Fibroblast of lung (primary cell): ENCODE data around the gene INSIG1. TPM values are rescaled to one million over a fixed set of nuclear protein-coding genes. Genes with fewer than 3 reads are reported as not detected.

Source experiments
- DNase-seq, 2 donors: peaks; one replicate each; pipeline versions ENCODE4 v3.0.0 to v3.0.0-alpha.2; 2010; ENCODE audit warnings: low read depth in 2 of 2
- H2AFZ ChIP-seq: 2 replicates; pipeline ENCODE4 v1.5.1; 2012; ENCODE audit warnings: low read length, control low read depth, inconsistent platforms
- H3K27ac ChIP-seq: 2 replicates; pipeline ENCODE4 v1.5.1; 2011; ENCODE audit warnings: low read length, control low read depth; ENCODE audit not compliant: insufficient read depth
- H3K27me3 ChIP-seq: 2 replicates; pipeline ENCODE4 v1.5.1; 2011; ENCODE audit warnings: mild to moderate bottlenecking, low read length; ENCODE audit not compliant: control insufficient read depth, insufficient read depth
- H3K36me3 ChIP-seq: 2 replicates; pipeline ENCODE4 v1.5.1; 2011; ENCODE audit warnings: low read length; ENCODE audit not compliant: control insufficient read depth, insufficient read depth
- H3K4me1 ChIP-seq: 2 replicates; pipeline ENCODE4 v1.5.1; 2011; ENCODE audit warnings: low read length; ENCODE audit not compliant: control insufficient read depth, insufficient read depth; ENCODE audit errors: extremely low read depth
- H3K4me2 ChIP-seq: 2 replicates; pipeline ENCODE4 v1.5.1; 2011; ENCODE audit warnings: low read length, control low read depth; ENCODE audit not compliant: insufficient read depth; ENCODE audit errors: extremely low read depth
- H3K4me3 ChIP-seq, 4 experiments: fragments of 200-600 bp in 1 of 4; sonication (generic) in 1 of 4; replicated peaks in 1 of 4; 2 replicates each; pipeline ENCODE4 v1.5.1; 2011 to 2016; ENCODE audit warnings: low read length in 4 of 4, low read depth in 3 of 4, mild to moderate bottlenecking in 3 of 4, control low read depth in 2 of 4, inconsistent platforms in 1 of 4, mixed read lengths in 1 of 4; ENCODE audit not compliant: insufficient read depth in 1 of 4; ENCODE audit errors: control extremely low read depth in 1 of 4
- H3K79me2 ChIP-seq: 2 replicates; pipeline ENCODE4 v1.5.1; 2012; ENCODE audit warnings: mild to moderate bottlenecking, low read length, inconsistent platforms; ENCODE audit not compliant: control insufficient read depth, insufficient read depth
- H3K9ac ChIP-seq: 2 replicates; pipeline ENCODE4 v1.5.1; 2011; ENCODE audit warnings: mild to moderate bottlenecking, low read length, control low read depth; ENCODE audit not compliant: insufficient read depth
- H3K9me3 ChIP-seq: 2 replicates; pipeline ENCODE4 v1.5.1; 2012; ENCODE audit warnings: low read depth, low read length; ENCODE audit not compliant: control insufficient read depth, insufficient read depth
- H4K20me1 ChIP-seq: 2 replicates; pipeline ENCODE4 v1.5.1; 2011; ENCODE audit warnings: low read length; ENCODE audit not compliant: control insufficient read depth, insufficient read depth; ENCODE audit errors: extremely low read depth
- CTCF ChIP-seq, 2 donors: IDR thresholded peaks in 1 of 2; conservative IDR thresholded peaks in 1 of 2; 1 replicate in 1 of 2; 2 replicates in 1 of 2; pipeline ENCODE4 v1.5.1; 2011 to 2012; ENCODE audit warnings: low read length in 2 of 2, control low read depth in 1 of 2, inconsistent platforms in 1 of 2, low read depth in 1 of 2, mild to moderate bottlenecking in 1 of 2
- EZH2 ChIP-seq: IDR thresholded peaks from 2 replicates; pipeline ENCODE4 v1.5.1; 2012; ENCODE audit warnings: low read length, control low read depth, mild to moderate bottlenecking; ENCODE audit errors: missing control alignments
- polyA plus RNA-seq, 2 donors: library from polyadenylated mRNA; depleted of rRNA in 1 of 2; stranded (reverse) in 1 of 2; unstranded in 1 of 2; fragments of >200 nt; gene quantifications; 2 replicates each; pipeline ENCODE4 v1.2.1, GENCODE V29; 2011 to 2012; ENCODE audit warnings: missing spikeins in 1 of 2
- total RNA-seq: library from RNA; depleted of rRNA; stranded (reverse); fragments of >200 nt; gene quantifications from 2 replicates; pipeline ENCODE4 v1.2.1, GENCODE V29; 2014

Gene INSIG1
- total and polyA plus RNA-seq, 2 donors (not counting 1 experiment from before 2014, with no cell fraction given), result 216 to 353 TPM

GRCh38 chr7:155357573-155358041, 59.9 kb downstream of the INSIG1 start:
- Histone ChIP-seq H3K4me1 (no peaks in the 10 kb centered on the region), H3K9ac (no peak overlapping the region), H3K27ac (no peak overlapping the region), H3K9me3 (no peaks in the 10 kb centered on the region), H3K36me3 (no peaks in the 10 kb centered on the region), H3K27me3 (no peaks in the 10 kb centered on the region), H3K79me2 (no peaks in the 10 kb centered on the region), H3K4me2 (no peak overlapping the region), H3K4me3 (no peak overlapping the region), H4K20me1 (no peaks in the 10 kb centered on the region), H2AFZ (no peak overlapping the region)
- no peak for TF ChIP-seq CTCF (conservative IDR thresholded peaks at IDR 0.05 in 1 of 2, IDR thresholded peaks at IDR 0.05 in 1 of 2; ENCODE audit: low read depth in 1 of 2, low read length in 2 of 2)
- no peak for TF ChIP-seq EZH2
- DNase-seq, result peak in 1 of 2 donors; percentile 53

GRCh38 chr7:155358066-155358947, 60.6 kb downstream of the INSIG1 start:
- DNase-seq, result no peak

More at GRCh38 chr7:155358066-155358947, 60.6 kb downstream of the INSIG1 start:
- Histone ChIP-seq H4K20me1 (no peaks in the 10 kb centered on the region), H3K27ac (no peak overlapping the region), H3K79me2 (no peaks in the 10 kb centered on the region), H3K4me3 (no peak overlapping the region), H2AFZ (no peak overlapping the region), H3K9ac (no peak overlapping the region), H3K9me3 (no peaks in the 10 kb centered on the region), H3K36me3 (no peaks in the 10 kb centered on the region), H3K4me2 (no peak overlapping the region), H3K4me1 (no peaks in the 10 kb centered on the region), H3K27me3 (no peaks in the 10 kb centered on the region)
- no peak for TF ChIP-seq EZH2
- TF ChIP-seq CTCF (conservative IDR thresholded peaks at IDR 0.05 in 1 of 2, IDR thresholded peaks at IDR 0.05 in 1 of 2; ENCODE audit: low read depth in 1 of 2, low read length in 2 of 2), result no peak
